Astrocyte (in vitro differentiated cells and primary cell): Measurements from ENCODE around the gene SEMA3A.

Source experiments
- EZH2 ChIP-seq: IDR thresholded peaks from 2 replicates; pipeline ENCODE4 v1.6.1; 2012; ENCODE audit warnings: mild to moderate bottlenecking, low read length, inconsistent platforms; ENCODE audit not compliant: insufficient read depth
- TF ChIP-seq, protein P1 (sequence below): IDR thresholded peaks from 2 replicates; pipeline ENCODE4 v1.5.1; 2011; ENCODE audit warnings: low read depth, mild to moderate bottlenecking, inconsistent platforms, low read length, moderate library complexity; ENCODE audit not compliant: insufficient read depth

- TF ChIP-seq, protein P1, sequence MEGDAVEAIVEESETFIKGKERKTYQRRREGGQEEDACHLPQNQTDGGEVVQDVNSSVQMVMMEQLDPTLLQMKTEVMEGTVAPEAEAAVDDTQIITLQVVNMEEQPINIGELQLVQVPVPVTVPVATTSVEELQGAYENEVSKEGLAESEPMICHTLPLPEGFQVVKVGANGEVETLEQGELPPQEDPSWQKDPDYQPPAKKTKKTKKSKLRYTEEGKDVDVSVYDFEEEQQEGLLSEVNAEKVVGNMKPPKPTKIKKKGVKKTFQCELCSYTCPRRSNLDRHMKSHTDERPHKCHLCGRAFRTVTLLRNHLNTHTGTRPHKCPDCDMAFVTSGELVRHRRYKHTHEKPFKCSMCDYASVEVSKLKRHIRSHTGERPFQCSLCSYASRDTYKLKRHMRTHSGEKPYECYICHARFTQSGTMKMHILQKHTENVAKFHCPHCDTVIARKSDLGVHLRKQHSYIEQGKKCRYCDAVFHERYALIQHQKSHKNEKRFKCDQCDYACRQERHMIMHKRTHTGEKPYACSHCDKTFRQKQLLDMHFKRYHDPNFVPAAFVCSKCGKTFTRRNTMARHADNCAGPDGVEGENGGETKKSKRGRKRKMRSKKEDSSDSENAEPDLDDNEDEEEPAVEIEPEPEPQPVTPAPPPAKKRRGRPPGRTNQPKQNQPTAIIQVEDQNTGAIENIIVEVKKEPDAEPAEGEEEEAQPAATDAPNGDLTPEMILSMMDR = no peak
- no peak for TF ChIP-seq EZH2
Observed at GRCh38 chr7:84137812-84138211, 56.8 kb downstream of the SEMA3A start.
